Fibroblast of peridontal ligament (primary cell): ENCODE data around the gene ACBD3.

Experiments used
- DNase-seq: peaks from one replicate; pipeline ENCODE4 v3.0.0-alpha.2; 2010; ENCODE audit errors: extremely low read depth

ACBD3 gene

GRCh38 chr1:226134170-226135058 lies 52.1 kb downstream of the ACBD3 start:
- no peak for DNase-seq

- no peak for DNase-seq
These were observed 52.9 kb downstream of the ACBD3 start for GRCh38 chr1:226133504-226134123.

GRCh38 chr1:226132728-226133503 lies 53.6 kb downstream of the ACBD3 start:
- DNase-seq, result no peak

DNA sequence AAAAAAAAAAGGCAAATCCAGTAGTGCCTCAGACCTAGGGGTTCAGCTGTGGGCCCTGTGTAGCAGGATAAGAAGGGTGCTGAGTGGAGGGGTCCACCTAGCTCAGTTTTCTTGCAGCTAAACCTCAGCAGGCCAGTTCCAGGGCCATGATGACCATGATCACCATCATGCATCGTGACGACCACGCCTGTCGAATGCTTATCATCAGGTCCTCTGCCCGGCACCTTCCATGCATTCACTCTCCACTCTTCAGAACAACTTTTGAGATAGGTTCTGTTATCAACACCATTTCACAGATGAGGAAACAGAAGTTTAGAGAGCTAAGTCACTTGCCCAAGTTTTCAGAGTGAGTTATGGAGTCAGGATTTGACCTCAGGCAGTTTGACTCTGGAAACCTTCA lies 54.9 kb downstream of the ACBD3 start:
- no peak for DNase-seq

GRCh38 chr1:226129230-226129629 lies 57.3 kb downstream of the ACBD3 start:
- no peak for DNase-seq

DNA sequence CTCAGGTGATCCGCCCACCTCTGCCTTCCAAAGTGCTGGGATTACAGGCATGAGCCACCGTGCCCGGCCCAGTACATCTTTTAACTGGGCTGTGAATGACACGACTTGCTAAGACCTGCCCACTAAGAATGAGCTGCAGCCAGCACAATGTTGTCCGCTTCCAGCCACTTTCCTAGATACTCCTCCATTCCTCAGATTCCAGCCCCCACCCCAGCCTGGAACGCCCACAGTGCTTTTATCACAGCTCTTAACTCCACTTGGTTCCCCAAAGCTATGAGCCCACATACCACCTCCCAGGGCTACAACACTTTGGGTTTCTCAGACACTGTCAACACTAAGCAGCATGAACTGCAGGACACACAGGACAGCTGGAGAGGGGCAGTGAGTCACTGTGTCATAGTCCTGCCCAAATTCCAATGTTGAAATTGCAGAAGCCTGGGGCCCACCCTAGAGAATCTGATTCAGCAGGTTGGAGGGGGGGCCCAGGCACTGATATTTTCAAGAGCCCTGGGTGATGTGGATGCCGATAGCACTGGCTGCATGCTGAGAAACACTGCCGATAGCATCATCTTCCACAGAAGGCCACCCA lies 58.0 kb downstream of the ACBD3 start:
- peak; percentile 14 for DNase-seq

- DNase-seq, result no peak
These were observed 59.5 kb downstream of the ACBD3 start for GRCh38 chr1:226126824-226127569.

- DNase-seq, result no peak
These were observed 60.7 kb downstream of the ACBD3 start for GRCh38 chr1:226125831-226126230.

DNA sequence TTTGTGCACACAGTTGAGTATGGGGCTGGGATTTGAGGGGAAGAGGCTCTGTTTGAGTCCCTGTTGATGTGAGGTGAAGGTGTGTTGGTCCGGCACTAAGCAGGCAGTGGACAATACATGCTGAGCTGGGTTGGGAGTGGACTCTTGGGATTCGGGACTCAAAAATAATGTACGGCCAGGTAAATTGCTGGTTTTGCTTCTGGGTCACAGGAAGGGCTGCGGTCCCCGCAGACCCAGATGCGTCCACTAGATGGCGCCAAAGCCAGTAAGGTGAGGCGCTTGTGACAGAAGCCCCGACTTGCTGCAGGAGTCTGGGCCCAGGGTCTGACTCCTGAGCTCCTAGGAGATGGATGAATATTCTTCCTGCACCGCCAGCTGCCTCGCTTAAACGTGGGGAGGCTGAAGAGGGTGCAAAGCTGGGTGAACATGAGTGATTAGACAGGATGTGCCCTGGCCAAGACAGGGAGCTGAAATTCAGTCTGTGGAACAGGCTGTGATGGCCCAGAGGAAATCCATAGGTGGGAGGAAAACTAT lies 61.4 kb downstream of the ACBD3 start:
- peak; percentile 74 for DNase-seq

DNA sequence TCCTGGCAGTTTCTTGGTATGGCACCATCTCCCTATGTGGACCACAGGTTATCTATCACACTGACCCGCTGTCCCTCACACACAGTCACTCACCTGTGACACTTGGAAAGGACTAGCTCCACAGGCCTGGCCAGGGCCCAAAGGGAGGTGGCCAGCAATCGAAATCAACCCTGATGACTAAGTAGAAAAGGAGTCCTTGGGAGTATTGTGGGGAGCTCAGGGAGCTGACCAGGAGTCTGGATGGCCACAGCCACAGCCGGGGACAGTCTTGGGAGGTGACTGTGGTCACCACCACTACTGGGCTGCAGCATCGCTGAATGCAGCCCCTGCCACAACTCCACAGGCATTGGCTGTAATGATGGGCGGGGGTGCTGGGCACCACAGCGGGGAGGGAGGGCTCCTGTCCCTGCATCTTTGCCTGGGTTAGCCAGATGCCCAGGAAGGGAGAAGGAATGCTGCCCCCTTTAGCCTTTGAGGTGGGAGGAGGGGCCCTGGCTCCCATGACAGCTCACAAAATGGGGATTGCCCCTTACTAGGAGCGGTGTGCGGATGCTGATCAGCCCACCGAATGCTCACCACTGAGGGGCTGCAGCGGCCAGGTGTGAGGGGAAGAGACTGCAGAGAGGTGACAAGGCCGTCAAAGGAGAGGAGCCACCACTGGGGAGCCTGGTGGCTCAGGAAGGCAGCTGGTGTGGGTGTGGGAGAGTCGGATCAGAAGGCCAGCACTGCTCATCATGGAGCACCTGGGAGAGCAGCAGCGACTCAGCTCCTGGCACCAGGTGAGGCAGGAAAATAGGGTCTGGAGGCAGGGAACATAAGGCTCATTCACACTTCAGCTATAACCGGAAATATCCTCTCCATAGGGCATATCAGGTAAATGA lies 62.7 kb downstream of the ACBD3 start:
- no peak for DNase-seq

DNA sequence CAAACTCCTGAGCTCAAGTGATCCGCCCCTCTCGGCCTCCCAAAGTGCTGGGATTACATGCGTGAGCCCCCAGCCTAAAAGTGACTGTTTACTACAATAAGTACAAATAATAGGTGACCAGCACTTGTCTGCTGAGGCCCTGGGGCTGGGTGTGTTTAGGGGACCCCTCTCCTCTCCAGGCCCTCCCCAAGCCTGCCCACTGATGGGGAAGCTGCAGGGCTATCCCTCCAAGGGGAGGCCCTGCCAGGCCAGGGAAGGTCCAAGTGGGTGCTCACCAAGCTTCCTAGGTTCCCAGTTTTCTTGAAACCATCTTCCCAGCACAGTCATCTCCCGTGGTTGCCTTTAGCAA lies 63.4 kb downstream of the ACBD3 start:
- no peak for DNase-seq

GRCh38 chr1:226121587-226122400 lies 64.7 kb downstream of the ACBD3 start:
- DNase-seq, result no peak

DNA sequence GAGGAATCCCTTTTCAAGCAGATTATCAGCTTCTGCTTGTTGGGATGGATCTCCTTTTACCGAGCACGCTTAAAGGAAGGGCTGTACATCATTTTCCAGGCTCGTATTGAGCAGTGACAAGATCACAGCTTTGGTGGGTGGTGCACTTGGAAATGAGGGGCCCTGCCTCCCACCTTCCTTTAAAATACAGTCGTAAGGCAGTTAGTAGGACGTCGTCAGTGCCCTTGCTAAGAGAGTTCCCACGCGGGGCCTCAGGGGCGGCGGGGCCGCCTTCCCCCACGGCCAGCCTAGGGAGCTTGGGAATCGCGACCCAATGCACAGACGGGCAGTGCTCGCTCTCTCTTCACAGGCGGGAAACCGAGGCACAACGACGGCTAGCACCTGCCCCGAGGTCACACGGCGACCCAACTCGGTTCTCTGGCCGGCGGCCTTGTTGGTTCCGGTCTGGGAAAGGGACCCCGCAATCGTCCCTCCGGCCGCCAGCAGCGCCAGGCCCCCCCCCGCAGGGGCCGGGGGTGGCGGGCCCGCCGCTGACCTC lies 65.4 kb downstream of the ACBD3 start:
- DNase-seq, result no peak

GRCh38 chr1:226120398-226120797 lies 66.1 kb downstream of the ACBD3 start:
- DNase-seq, result no peak

GRCh38 chr1:226119169-226119568 lies 67.4 kb downstream of the ACBD3 start:
- no peak for DNase-seq

GRCh38 chr1:226118357-226118756 lies 68.2 kb downstream of the ACBD3 start:
- DNase-seq, result no peak

GRCh38 chr1:226117330-226117729 lies 69.2 kb downstream of the ACBD3 start:
- no peak for DNase-seq

DNA sequence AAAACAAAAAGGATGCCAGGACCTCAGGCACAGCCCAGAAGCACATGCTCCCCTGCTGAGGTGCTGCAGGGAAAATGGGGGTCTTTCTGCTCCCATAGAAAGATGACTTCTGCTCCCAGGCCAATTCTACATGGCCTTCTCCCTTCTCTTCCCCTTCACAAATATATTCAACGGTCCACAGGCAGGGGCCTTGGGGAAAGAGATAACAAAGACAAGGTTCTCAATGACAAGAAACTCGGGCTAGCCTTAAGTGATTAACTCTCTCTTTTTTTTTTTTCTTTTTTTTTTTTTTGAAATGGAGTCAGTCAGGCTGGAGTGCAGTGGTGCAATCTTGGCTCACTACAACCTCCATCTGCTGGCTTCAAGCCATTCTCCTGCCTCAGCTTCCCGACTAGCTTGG lies 69.9 kb downstream of the ACBD3 start:
- no peak for DNase-seq

GRCh38 chr1:226112626-226113025 lies 73.9 kb downstream of the ACBD3 start:
- DNase-seq, result no peak
